Esophagus muscularis mucosa (tissue), 4 donors: ENCODE results near the gene PLAU. TPM values are rescaled to one million over a fixed set of nuclear protein-coding genes. Genes with fewer than 3 reads are reported as not detected.

Source experiments
- DNase-seq: peaks from one replicate; pipeline ENCODE4 v3.0.0-alpha.2; 2017; ENCODE audit errors: extremely low spot score
- H3K27ac ChIP-seq, 4 donors: fragments of 200-600 bp; sonication (generic); replicated peaks in 1 of 4; 1 replicate in 3 of 4; 2 replicates in 1 of 4; pipeline ENCODE4 v1.5.1; 2016 to 2019; ENCODE audit warnings: mild to moderate bottlenecking in 1 of 4
- H3K27me3 ChIP-seq, 4 donors: fragments of 200-600 bp; sonication (generic); one replicate each; pipeline versions ENCODE4 v1.5.1 to v1.6.0; 2016 to 2019
- H3K36me3 ChIP-seq, 4 donors: fragments of 200-600 bp; sonication (generic); one replicate each; pipeline ENCODE4 v1.5.1; 2016 to 2019
- H3K4me1 ChIP-seq, 4 donors: fragments of 200-600 bp; sonication (generic); one replicate each; pipeline ENCODE4 v1.5.1; 2016 to 2019
- H3K4me3 ChIP-seq, 4 donors: fragments of 200-600 bp; sonication (generic); 1 replicate in 2 of 4; 2 replicates in 2 of 4; pipeline ENCODE4 v1.5.1; 2016 to 2019; ENCODE audit warnings: mild to moderate bottlenecking in 4 of 4, moderate library complexity in 1 of 4
- H3K9me3 ChIP-seq, 4 donors: fragments of 200-600 bp; sonication (generic); 1 replicate in 3 of 4; 2 replicates in 1 of 4; pipeline ENCODE4 v1.5.1; 2016 to 2019
- CTCF ChIP-seq, 3 experiments: fragments of 200-600 bp in 2 of 3; fragments of 450-650 bp in 1 of 3; sonication (generic) in 2 of 3; IDR thresholded peaks; one replicate each; pipeline ENCODE4 v1.5.1; 2017 to 2019; ENCODE audit warnings: antibody characterized with exemption in 3 of 3, mild to moderate bottlenecking in 2 of 3, moderate library complexity in 1 of 3
- EP300 ChIP-seq: sonication (generic); formaldehyde crosslinking; IDR thresholded peaks from one replicate; pipeline ENCODE4 v1.6.1; 2017; ENCODE audit warnings: antibody characterized with exemption
- POLR2A ChIP-seq: fragments of 450-650 bp; IDR thresholded peaks from one replicate; pipeline ENCODE4 v1.6.1; 2017; ENCODE audit warnings: antibody characterized with exemption, moderate library complexity, mild to moderate bottlenecking, low read depth
- POLR2AphosphoS5 ChIP-seq, 2 donors: sonication (generic); formaldehyde crosslinking; IDR thresholded peaks; one replicate each; pipeline ENCODE4 v1.6.1; 2017; ENCODE audit warnings: antibody characterized with exemption in 2 of 2
- WGBS: methylation state at CpG from one replicate; pipeline ENCODE4 v1.1.5; 2018; 5-methylcytosine and 5-hydroxymethylcytosine counted together
- intact Hi-C: fragments of 100-400 bp; cut with DNase I; formaldehyde crosslinking; loops from one replicate; pipeline ENCODE4 v1.15.1; 2023
- total RNA-seq, 4 donors: library from RNA; depleted of rRNA; stranded (reverse); fragments of >200 nt; gene quantifications; one replicate each; pipeline versions ENCODE4 v1.1.0 to v1.2.1, GENCODE V29; 2016

PLAU gene
- total RNA-seq, 4 donors from 2014 or later, result 4.2 to 38.3 (median 6.9) TPM

GRCh38 chr10:73897693-73898092, 13.2 kb upstream of the PLAU start:
- 79% methylated on average over 1 of the region's 1 CpG for WGBS
- H3K27me3 ChIP-seq, result no peaks in the 10 kb centered on the region
- intact Hi-C loops, result no loop called here
- no peaks in the 10 kb centered on the region for H3K9me3 ChIP-seq
- no peak for DNase-seq
- TF ChIP-seq POLR2AphosphoS5 (IDR thresholded peaks at IDR 0.05) (no peak), CTCF (IDR thresholded peaks at IDR 0.05) (no peak), POLR2A (no peak)
- no peak overlapping the region for H3K4me3 ChIP-seq
- no peaks in the 10 kb centered on the region for H3K4me1 ChIP-seq
- no peaks in the 10 kb centered on the region for H3K36me3 ChIP-seq
- H3K27ac ChIP-seq, result no peak overlapping the region

GRCh38 chr10:73898730-73899410, 12.1 kb upstream of the PLAU start:
- H3K4me1 ChIP-seq, result no peaks in the 10 kb centered on the region
- TF ChIP-seq POLR2AphosphoS5 (IDR thresholded peaks at IDR 0.05), result no peak
- no peak for TF ChIP-seq EP300
- no peak for TF ChIP-seq CTCF (IDR thresholded peaks at IDR 0.05)
- no peak for TF ChIP-seq POLR2A
- H3K36me3 ChIP-seq, result no peaks in the 10 kb centered on the region
- intact Hi-C loops, result no loop called here
- H3K9me3 ChIP-seq, result no peaks in the 10 kb centered on the region
- no peak overlapping the region for H3K27ac ChIP-seq
- no peak overlapping the region for H3K4me3 ChIP-seq
- WGBS, result 62% methylated on average over 2 of the region's 2 CpGs
- DNase-seq, result no peak
- no peaks in the 10 kb centered on the region for H3K27me3 ChIP-seq

- 61% methylated on average over 4 of the region's 4 CpGs for WGBS
- intact Hi-C loops, result no loop called here
- no peaks in the 10 kb centered on the region for H3K27me3 ChIP-seq
- H3K9me3 ChIP-seq, result no peaks in the 10 kb centered on the region
- TF ChIP-seq CTCF (IDR thresholded peaks at IDR 0.05), result no peak
- no peak for TF ChIP-seq POLR2A
- no peak for TF ChIP-seq EP300
- TF ChIP-seq POLR2AphosphoS5 (IDR thresholded peaks at IDR 0.05), result no peak
- DNase-seq, result no peak
- no peak overlapping the region for H3K4me3 ChIP-seq
- H3K36me3 ChIP-seq, result no peaks in the 10 kb centered on the region
- no peaks in the 10 kb centered on the region for H3K4me1 ChIP-seq
- no peak overlapping the region for H3K27ac ChIP-seq
Observed at GRCh38 chr10:73899423-73899822, 11.5 kb upstream of the PLAU start.

GRCh38 chr10:73900064-73900463, 10.9 kb upstream of the PLAU start:
- TF ChIP-seq CTCF (IDR thresholded peaks at IDR 0.05) (no peak), EP300 (no peak), POLR2A (no peak), POLR2AphosphoS5 (IDR thresholded peaks at IDR 0.05) (no peak)
- Histone ChIP-seq H3K27ac (no peak overlapping the region), H3K4me3 (no peak overlapping the region), H3K9me3 (no peaks in the 10 kb centered on the region), H3K4me1 (peaks cover 0 to under 1% (median 0%) of the 10 kb centered on the region in 4 donors), H3K36me3 (no peaks in the 10 kb centered on the region), H3K27me3 (no peaks in the 10 kb centered on the region)
- no peak for DNase-seq
- 67% methylated on average over 5 of the region's 5 CpGs for WGBS
- intact Hi-C loops, result no loop called here

- Histone ChIP-seq H3K9me3 (no peaks in the 10 kb centered on the region), H3K36me3 (no peaks in the 10 kb centered on the region), H3K27me3 (no peaks in the 10 kb centered on the region), H3K27ac (no peak overlapping the region), H3K4me3 (no peak overlapping the region), H3K4me1 (peaks cover 5 to 10% (median 8%) of the 10 kb centered on the region in 4 donors)
- no peak for DNase-seq
- no peak for TF ChIP-seq CTCF (IDR thresholded peaks at IDR 0.05)
- no peak for TF ChIP-seq POLR2AphosphoS5 (IDR thresholded peaks at IDR 0.05)
- 93% methylated on average over 6 of the region's 6 CpGs for WGBS
- intact Hi-C loops, result no loop called here
Observed at GRCh38 chr10:73901261-73901660, 9.7 kb upstream of the PLAU start.
